K562 (cell line): ENCODE measurements around the gene MYCBPAP. TPM values are rescaled to one million over a fixed set of nuclear protein-coding genes. Genes with fewer than 3 reads are reported as not detected.

Experiments
- ATAC-seq: fragments of 200-7000 bp; cut with Tn5 transposase; 3 replicates; pipeline ENCODE4 v1.9.1; 2020; ENCODE audit warnings: moderate library complexity
- BruUV-seq: library from RNA; stranded (reverse); fragments of 400-500 nt; replicated peaks from 2 replicates; lab custom pipeline; 2021; lab: Mats Ljungman, UMichigan
- CTCF ChIA-PET: fragments of 300-600 bp; formaldehyde crosslinking; extraction: SDS; loops from one replicate; lab custom pipeline; 2021; ENCODE audit warnings: low intra/inter-chr PET ratio; lab: Yijun Ruan, JAX
- POLR2A ChIA-PET: fragments of 300-600, 350-650 bp; sonication (Branson Sonifier 250); formaldehyde crosslinking; extraction: SDS; loops from one replicate; lab custom pipeline; 2021; ENCODE audit warnings: antibody characterized with exemption, inconsistent platforms; lab: Yijun Ruan, JAX
- DNase-seq, 4 experiments: peaks; one replicate each; pipeline versions ENCODE4 v3.0.0 to v3.0.0-alpha.2; 2011 to 2018; ENCODE audit warnings: low spot score in 3 of 4, mixed read lengths in 3 of 4; ENCODE audit errors: extremely low read depth in 1 of 4
- FAIRE-seq: peaks from 2 replicates; lab custom pipeline; 2011; peaks lifted over from hg19 to GRCh38; lab: Jason Lieb, UNC
- H2AFZ ChIP-seq: 2 replicates; pipeline ENCODE4 v1.6.0; 2011; ENCODE audit warnings: low read depth, low read length, control low read depth, inconsistent platforms
- H3K27ac ChIP-seq: fragments of 200-600 bp; 3 replicates; pipeline ENCODE4 v1.8.0; 2011; ENCODE audit warnings: low read depth, mild to moderate bottlenecking, control low read depth, inconsistent platforms, low read length, moderate library complexity, mixed read lengths; ENCODE audit errors: extremely low read depth
- H3K27me3 ChIP-seq, 2 experiments: fragments of 300-600 bp in 1 of 2; 2 replicates in 1 of 2; 3 replicates in 1 of 2; pipeline versions ENCODE4 v1.6.0 to v1.8.0; 2011; ENCODE audit warnings: inconsistent platforms in 2 of 2, low read length in 2 of 2, mild to moderate bottlenecking in 1 of 2, mixed read lengths in 1 of 2, moderate library complexity in 1 of 2; ENCODE audit not compliant: control insufficient read depth in 2 of 2, insufficient read depth in 2 of 2
- H3K36me3 ChIP-seq: fragments of 300-600 bp; 3 replicates; pipeline ENCODE4 v1.8.0; 2011; ENCODE audit warnings: mild to moderate bottlenecking, low read length, inconsistent platforms; ENCODE audit not compliant: control insufficient read depth, insufficient read depth
- H3K4me1 ChIP-seq, 2 experiments: fragments of 200-600 bp in 1 of 2; replicated peaks in 1 of 2; 2 replicates in 1 of 2; 3 replicates in 1 of 2; pipeline versions ENCODE4 v1.5.1 to v1.8.0; 2011; ENCODE audit warnings: inconsistent platforms in 2 of 2, low read length in 2 of 2, mild to moderate bottlenecking in 1 of 2, mixed read lengths in 1 of 2, moderate library complexity in 1 of 2; ENCODE audit not compliant: control insufficient read depth in 2 of 2, insufficient read depth in 2 of 2
- H3K4me2 ChIP-seq: 2 replicates; pipeline ENCODE4 v1.6.1; 2011; ENCODE audit warnings: low read length, control low read depth, inconsistent platforms, mixed read lengths; ENCODE audit not compliant: insufficient read depth
- H3K4me3 ChIP-seq: fragments of 200-600 bp; sonication (generic), shearing (Covaris generic); 2 replicates; pipeline ENCODE4 v1.5.1; 2016; ENCODE audit warnings: control low read depth, inconsistent platforms
- H3K79me2 ChIP-seq: fragments of 200-600 bp; 3 replicates; pipeline ENCODE4 v1.8.0; 2011; ENCODE audit warnings: low read length, inconsistent platforms; ENCODE audit not compliant: control insufficient read depth, insufficient read depth
- H3K9ac ChIP-seq, 2 experiments: 2 replicates each; pipeline versions ENCODE4 v1.6.0 to v1.6.1; 2011; ENCODE audit warnings: low read depth in 2 of 2, low read length in 2 of 2, control low read depth in 1 of 2, inconsistent platforms in 1 of 2, mild to moderate bottlenecking in 1 of 2, mixed read lengths in 1 of 2; ENCODE audit not compliant: insufficient read depth in 1 of 2
- H3K9me1 ChIP-seq: one replicate; pipeline ENCODE4 v1.6.0; 2011; ENCODE audit warnings: inconsistent platforms, mild to moderate bottlenecking, low read length, moderate library complexity; ENCODE audit not compliant: control insufficient read depth, insufficient read depth
- H3K9me3 ChIP-seq: replicated peaks from 2 replicates; pipeline ENCODE4 v1.5.1; 2011; ENCODE audit warnings: low read depth, low read length, inconsistent platforms; ENCODE audit not compliant: control insufficient read depth, insufficient read depth
- H4K20me1 ChIP-seq: replicated peaks from 2 replicates; pipeline ENCODE4 v1.6.1; 2011; ENCODE audit warnings: low read length, inconsistent platforms, mixed read lengths; ENCODE audit not compliant: control insufficient read depth, insufficient read depth
- ASH1L ChIP-seq: fragments of 450-650 bp; IDR thresholded peaks from 2 replicates; pipeline ENCODE4 v1.6.1; 2018; ENCODE audit warnings: borderline replicate concordance, mild to moderate bottlenecking, low read depth; ENCODE audit not compliant: partially characterized antibody
- CHAMP1 ChIP-seq: fragments of 450-650 bp; IDR thresholded peaks from 2 replicates; pipeline ENCODE4 v1.6.1; 2016; ENCODE audit warnings: mild to moderate bottlenecking
- HIVEP1 ChIP-seq: fragments of 250-450 bp; sonication (Bioruptor Pico); IDR thresholded peaks from 2 replicates; pipeline ENCODE4 v1.4.0; 2020; ENCODE audit warnings: mild to moderate bottlenecking
- HLTF ChIP-seq: fragments of 450-650 bp; IDR thresholded peaks from 2 replicates; pipeline ENCODE4 v1.6.1; 2016
- KLF13 ChIP-seq: fragments of 450-650 bp; IDR thresholded peaks from 2 replicates; pipeline ENCODE4 v1.6.1; 2016; ENCODE audit warnings: missing genetic modification characterization, low read depth, mild to moderate bottlenecking, missing compliant biosample characterization, moderate library complexity, borderline replicate concordance
- NFE2 ChIP-seq: IDR thresholded peaks from 2 replicates; pipeline ENCODE4 v1.6.1; 2014; ENCODE audit warnings: antibody characterized with exemption, low read depth
- SMAD4 ChIP-seq: fragments of 250-450 bp; sonication (Bioruptor Pico); conservative IDR thresholded peaks from 2 replicates; pipeline ENCODE4 v1.8.0; 2021; ENCODE audit warnings: inconsistent platforms, mild to moderate bottlenecking, moderate library complexity
- TCFL5 ChIP-seq: fragments of 250-450 bp; sonication (Bioruptor Pico); conservative IDR thresholded peaks from 2 replicates; pipeline ENCODE4 v1.6.1; 2021; ENCODE audit warnings: mild to moderate bottlenecking, moderate library complexity, matching md5 sums
- TEAD1 ChIP-seq, 2 experiments: fragments of 450-650 bp in 1 of 2; sonication (generic) in 1 of 2; formaldehyde crosslinking; IDR thresholded peaks; 2 replicates each; pipeline versions ENCODE4 v1.4.0 to v1.8.0; 2020 to 2022; ENCODE audit warnings: mild to moderate bottlenecking in 2 of 2, missing genetic modification reagents in 1 of 2
- in situ Hi-C: fragments of 300-500 bp; cut with MboI; formaldehyde crosslinking; loops from 4 replicates; pipeline ENCODE4 v1.15.0; 2018; ENCODE audit warnings: inconsistent platforms, mixed read lengths
- intact Hi-C: fragments of 100-400 bp; cut with micrococcal nuclease; formaldehyde crosslinking; loops from 2 replicates; pipeline ENCODE4 v1.14.2; 2022
- polyA plus RNA-seq, 8 experiments: library from polyadenylated mRNA; depleted of rRNA in 4 of 8; stranded (reverse) in 5 of 8; unstranded in 3 of 8; fragments of >200 nt; fragmentation: Nextera tagmentation in 2 of 8; fragmentation: Illumina TruSeq in 1 of 8; extraction: Ambion mirVana in 2 of 8; extraction: Trizol in 1 of 8; gene quantifications; 2 replicates each; pipeline versions ENCODE4 v1.2.1 to v1.2.3, GENCODE V29; 2011 to 2014; ENCODE audit warnings: inconsistent platforms in 1 of 8, missing spikeins in 1 of 8
- total RNA-seq, 7 experiments: library from RNA; depleted of rRNA in 6 of 7; stranded (reverse); fragments of >200 nt in 6 of 7; fragmentation: Illumina TruSeq in 2 of 7; extraction: Trizol in 2 of 7; gene quantifications; 2 replicates each; pipeline versions ENCODE4 v1.2.1 to v1.2.3, GENCODE V29; 2011 to 2021; ENCODE audit warnings: low replicate concordance in 1 of 7
- TF ChIP-seq, protein P1 (sequence below): fragments of 450-650 bp; formaldehyde crosslinking; IDR thresholded peaks from 2 replicates; pipeline ENCODE4 v1.4.0; 2020; ENCODE audit warnings: mild to moderate bottlenecking, moderate library complexity
- TF ChIP-seq, protein P2 (sequence below): fragments of 250-450 bp; sonication (Bioruptor Pico); IDR thresholded peaks from 2 replicates; pipeline ENCODE4 v1.4.0; 2020; ENCODE audit warnings: mild to moderate bottlenecking, moderate library complexity

The MYCBPAP gene
- total and polyA plus RNA-seq, 9 of the 15 experiments (the other 6 are each of a cell fraction or from before 2014, with no cell fraction given): not detected

- Histone ChIP-seq H3K9me1 (no peaks in the 10 kb centered on the region), H3K79me2 (no peaks in the 10 kb centered on the region), H3K27ac (no peak overlapping the region), H3K36me3 (no peaks in the 10 kb centered on the region), H3K4me2 (no peak overlapping the region), H3K4me3 (no peak overlapping the region), H3K4me1 (no peaks in the 10 kb centered on the region; a peak in 2 of 5 replicates), H2AFZ (no peak overlapping the region), H3K9ac (no peak overlapping the region), H4K20me1 (0 out of 2 replicates have a peak, but pooled peaks cover 3% of the 10 kb centered on the region), H3K9me3 (no peaks in the 10 kb centered on the region), H3K27me3 (peaks cover 14 to 20% of the 10 kb centered on the region in 2 experiments; a peak in 4 of 5 replicates)
- intact Hi-C loops (no loop called here), in situ Hi-C loops (no loop called here)
- DNase-seq: no peak
- TF ChIP-seq SMAD4 (CRISPR knock-in tag) (no peak), HLTF (no peak), HIVEP1 (no peak), TCFL5 (CRISPR knock-in tag) (no peak), KLF13 (tag) (no peak), NFE2 (no peak), ASH1L (no peak), CHAMP1 (no peak), TEAD1 (CRISPR knock-in tag; IDR thresholded peaks at IDR 0.05) (no peak)
- TF ChIP-seq, protein P1, sequence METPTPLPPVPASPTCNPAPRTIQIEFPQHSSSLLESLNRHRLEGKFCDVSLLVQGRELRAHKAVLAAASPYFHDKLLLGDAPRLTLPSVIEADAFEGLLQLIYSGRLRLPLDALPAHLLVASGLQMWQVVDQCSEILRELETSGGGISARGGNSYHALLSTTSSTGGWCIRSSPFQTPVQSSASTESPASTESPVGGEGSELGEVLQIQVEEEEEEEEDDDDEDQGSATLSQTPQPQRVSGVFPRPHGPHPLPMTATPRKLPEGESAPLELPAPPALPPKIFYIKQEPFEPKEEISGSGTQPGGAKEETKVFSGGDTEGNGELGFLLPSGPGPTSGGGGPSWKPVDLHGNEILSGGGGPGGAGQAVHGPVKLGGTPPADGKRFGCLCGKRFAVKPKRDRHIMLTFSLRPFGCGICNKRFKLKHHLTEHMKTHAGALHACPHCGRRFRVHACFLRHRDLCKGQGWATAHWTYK (CRISPR knock-in tag): no peak
- TF ChIP-seq, protein P2, sequence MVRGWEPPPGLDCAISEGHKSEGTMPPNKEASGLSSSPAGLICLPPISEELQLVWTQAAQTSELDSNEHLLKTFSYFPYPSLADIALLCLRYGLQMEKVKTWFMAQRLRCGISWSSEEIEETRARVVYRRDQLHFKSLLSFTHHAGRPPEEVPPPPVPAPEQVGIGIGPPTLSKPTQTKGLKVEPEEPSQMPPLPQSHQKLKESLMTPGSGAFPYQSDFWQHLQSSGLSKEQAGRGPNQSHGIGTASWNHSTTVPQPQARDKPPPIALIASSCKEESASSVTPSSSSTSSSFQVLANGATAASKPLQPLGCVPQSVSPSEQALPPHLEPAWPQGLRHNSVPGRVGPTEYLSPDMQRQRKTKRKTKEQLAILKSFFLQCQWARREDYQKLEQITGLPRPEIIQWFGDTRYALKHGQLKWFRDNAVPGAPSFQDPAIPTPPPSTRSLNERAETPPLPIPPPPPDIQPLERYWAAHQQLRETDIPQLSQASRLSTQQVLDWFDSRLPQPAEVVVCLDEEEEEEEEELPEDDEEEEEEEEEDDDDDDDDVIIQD (CRISPR knock-in tag): no peak
- no TSS peak for BruUV-seq
- ChIA-PET CTCF (no interaction called here), POLR2A (no interaction called here)
- no peak for ATAC-seq
- FAIRE-seq: no peak
Measured at GRCh38 chr17:50499270-50499669, 9.0 kb upstream of the MYCBPAP start.
